HuH-7.5 (cell line): ENCODE data around the gene LRBA.
A peak's percentile ranks its signal among the peaks of the same experiment; 100 is the strongest.
"Not testable (repeated sequence)": the region's sequence is repeated elsewhere in the genome, so short reads cannot be mapped to it uniquely, and the experiment has no call there.

Experiments
- DNase-seq: peaks from one replicate; pipeline ENCODE4 v3.0.0; 2011; ENCODE audit warnings: low spot score

LRBA gene

DNA sequence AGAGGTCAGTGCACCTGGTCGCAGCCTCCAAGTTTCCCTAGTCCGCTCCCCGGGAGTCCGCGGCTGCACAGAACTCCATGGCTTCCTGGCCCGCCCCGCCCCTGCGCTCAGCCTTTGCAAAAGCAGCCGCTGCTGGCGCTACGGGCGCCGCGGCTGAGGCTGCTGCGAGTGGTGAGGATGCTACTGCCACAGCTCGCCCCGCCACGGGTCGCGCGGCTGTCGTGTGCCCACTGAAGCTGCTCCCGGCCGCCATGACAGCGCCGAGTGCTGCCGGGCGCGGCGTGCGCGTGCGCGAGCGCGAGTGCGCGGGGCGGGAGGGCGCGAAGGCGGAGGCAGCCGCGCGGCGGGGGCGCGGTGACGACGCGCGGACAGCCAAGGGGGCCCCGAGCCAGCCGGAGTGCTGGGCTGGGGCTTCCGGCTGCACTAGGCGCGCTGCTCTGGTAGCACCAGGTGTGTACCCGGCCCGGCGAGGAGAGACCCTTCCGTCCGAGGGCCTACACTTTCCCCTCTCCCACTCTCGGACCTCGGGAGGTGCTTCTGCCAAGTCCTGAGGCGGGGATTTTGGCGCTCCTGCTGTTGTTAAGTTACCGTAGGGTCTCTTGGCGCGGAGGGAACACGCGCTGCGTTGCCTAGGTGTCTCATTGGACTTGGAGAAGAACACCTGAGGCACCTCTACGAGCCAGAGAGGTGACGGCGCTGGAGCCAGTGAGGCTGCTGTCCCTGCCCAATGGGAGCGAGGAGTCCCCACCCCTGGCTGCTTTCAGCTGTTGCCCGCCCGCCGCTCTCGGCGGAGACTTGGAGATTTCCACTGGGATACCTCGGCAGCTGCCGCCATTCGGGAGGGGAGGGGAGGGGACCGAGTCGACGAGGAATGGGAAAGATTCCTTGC, 619 bp upstream of the LRBA start:
- peak; percentile 46 for DNase-seq

DNA sequence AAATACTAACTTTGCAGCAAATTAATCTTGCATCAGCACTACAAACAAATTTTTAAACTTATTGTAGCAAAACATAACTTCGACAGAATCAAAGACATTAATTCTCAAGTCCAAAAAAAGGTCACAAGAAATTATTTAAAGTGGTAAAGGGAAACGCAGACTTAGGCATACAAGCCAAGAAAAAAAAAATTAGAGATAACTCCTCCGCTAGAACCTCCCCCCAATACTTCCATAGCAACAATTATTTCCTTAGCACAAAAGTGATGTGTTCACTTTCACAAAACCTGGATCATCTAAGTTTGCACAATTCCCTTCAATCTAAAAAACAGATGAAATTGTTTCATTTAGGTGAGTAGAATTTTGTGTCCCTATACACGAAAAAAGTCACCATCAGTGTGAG, 1.1 kb downstream of the LRBA start:
- no peak for DNase-seq

GRCh38 chr4:151013491-151013890, 1.6 kb downstream of the LRBA start:
- no peak for DNase-seq

DNA sequence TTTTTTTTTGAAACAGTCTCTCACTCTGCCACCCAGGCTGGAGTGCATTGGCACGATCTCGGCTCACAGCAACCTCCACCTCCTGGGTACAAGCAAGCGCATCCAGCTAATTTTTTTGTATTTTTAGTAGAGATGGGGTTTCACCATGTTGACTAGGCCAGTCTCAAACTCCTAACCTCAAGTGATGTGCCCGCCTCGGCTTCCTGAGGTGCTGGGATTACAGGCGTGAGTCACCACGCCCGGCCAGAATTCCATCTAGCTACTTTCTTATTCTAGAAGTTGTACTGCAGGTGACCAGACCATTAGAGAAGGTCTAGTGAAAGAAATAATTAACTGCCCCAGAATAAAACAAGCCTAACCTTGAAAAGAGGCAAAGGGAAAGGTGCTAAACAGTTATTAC, 2.3 kb downstream of the LRBA start:
- no peak for DNase-seq

DNA sequence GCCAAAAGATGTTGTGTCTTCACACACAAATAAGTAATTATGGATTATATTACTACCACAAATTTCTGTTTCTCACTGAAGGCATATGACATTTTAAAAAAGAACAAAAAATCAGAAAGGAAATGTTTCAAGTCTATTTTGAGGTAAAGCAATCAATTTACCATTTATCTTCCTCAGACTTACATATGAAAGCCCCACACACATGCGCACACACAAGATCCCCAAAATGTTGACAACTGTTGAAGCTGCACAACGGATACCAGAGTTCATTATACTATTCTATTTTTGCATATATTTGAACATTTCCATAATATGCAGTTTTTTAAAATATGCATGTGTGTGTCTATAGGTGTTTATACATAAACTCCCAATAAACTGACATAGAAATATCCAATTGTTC, 2.7 kb downstream of the LRBA start:
- DNase-seq, result no peak

DNA sequence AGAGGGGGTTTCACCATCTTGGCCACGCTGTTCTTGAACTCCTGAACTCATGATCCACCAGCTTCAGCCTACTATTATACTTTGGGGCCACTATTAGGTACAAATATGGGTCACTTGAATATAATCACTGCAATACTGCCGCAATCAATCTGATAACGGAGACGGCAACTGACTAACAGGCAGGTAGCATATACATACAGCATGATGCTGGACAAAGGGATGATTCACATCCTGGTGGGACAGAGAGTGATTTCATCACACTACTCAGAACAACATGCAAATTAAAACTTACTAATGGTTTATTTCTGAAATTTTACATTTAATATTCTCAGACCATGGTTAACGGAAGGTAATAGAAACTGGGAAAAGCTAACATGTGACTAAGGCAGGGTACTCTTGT, 10.9 kb downstream of the LRBA start:
- DNase-seq, result no peak

GRCh38 chr4:151000747-151001429, 14.2 kb downstream of the LRBA start:
- DNase-seq, result no peak

DNA sequence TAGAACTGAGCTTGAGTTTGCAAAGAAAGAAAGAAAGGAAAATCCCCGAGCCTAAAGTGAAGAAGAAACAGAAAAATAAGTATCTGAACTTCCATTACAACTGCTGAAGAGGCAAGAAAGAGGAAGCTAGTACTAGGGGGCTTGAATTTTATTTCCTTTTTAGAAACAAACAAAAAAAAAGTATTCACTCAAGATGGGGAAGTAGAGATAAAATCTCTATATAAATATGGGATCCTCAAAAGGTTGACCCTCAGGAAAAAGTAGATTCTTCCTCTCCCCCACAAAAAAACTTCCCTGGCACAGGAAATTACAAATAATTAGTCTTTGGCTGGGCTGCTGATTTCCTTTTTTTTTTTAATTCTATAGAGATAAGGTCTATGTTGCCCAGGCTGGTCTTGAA, 16.0 kb downstream of the LRBA start:
- DNase-seq, result no peak

GRCh38 chr4:150997141-150997540, 17.9 kb downstream of the LRBA start:
- DNase-seq, result no peak

GRCh38 chr4:150994721-150995120, 20.4 kb downstream of the LRBA start:
- peak; percentile 4 for DNase-seq

DNA sequence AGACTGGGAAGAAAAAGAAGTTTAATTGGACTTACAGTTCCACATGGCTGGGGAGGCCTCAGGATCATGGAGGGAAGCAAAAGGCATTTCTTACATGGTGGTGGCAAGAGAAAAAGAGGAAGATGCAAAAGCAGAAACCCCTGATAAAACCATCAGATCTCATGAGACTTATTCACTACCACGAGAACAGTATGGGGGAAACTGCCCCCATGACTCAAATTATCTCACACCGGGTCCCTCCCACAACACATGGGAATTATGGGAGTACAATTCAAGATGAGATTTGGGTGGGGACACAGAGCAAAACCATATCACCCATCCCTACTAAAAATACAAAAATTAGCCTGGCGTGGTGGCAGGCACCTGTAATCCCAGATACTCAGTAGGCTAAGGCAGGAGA, 21.5 kb downstream of the LRBA start:
- not testable (repeated sequence) for DNase-seq

- no peak for DNase-seq
These were observed 24.1 kb downstream of the LRBA start for GRCh38 chr4:150990993-150991392.

DNA sequence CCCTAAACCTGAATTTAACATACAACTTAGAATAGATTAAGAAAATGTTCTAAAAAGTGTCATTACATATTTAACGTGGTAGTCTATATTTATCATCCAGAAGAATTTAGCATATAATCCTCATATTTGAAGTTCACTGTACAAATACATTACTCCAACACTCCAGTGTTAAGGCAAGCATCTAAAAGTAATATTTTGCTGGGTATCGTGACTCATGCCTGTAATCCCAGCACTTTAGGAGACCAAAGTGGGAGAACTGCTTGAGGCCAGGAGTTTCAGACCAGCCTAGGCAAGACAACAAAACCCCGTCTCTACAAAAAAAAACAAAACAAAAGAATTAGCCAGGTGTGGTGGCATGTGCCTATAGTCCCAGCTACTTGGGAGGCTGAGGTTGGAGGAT, 24.8 kb downstream of the LRBA start:
- DNase-seq, result no peak

DNA sequence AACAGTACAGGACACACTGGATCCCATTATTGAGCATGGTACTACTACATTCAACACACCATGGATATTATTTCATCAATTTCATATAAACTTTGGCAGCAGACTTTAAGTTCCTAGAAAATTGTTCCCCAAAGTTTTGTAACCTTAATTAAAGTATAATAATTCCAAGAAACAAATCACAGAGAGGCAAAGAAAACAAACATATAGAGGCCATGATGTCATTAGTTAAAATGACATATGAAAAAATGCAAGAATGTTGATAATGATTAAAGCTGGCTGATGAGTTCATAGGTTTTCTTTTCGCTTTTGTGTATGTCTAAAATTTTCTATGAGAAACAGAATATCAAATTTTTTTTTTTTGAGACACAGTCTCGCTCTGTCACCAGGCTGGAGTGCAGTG, 26.8 kb downstream of the LRBA start:
- no peak for DNase-seq

DNA sequence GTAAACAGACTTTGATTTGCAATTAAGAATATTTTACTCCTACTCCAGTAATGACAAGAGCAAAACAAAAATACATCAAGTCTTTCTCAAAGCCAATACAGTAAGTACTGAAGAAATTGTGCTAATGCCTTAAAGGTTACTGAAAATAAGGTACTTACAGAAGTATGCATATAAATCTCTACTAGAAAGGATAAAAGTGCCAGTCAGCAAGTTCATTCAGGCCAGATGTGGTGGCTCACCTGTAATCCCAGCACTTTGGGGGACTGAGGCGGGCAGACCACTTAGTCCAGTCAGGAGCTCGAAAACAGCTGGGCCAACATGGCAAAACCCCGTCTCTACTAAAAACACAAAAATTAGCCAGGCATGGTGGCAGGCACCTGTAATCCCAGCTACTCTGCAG, 27.9 kb downstream of the LRBA start:
- DNase-seq, result no peak

DNA sequence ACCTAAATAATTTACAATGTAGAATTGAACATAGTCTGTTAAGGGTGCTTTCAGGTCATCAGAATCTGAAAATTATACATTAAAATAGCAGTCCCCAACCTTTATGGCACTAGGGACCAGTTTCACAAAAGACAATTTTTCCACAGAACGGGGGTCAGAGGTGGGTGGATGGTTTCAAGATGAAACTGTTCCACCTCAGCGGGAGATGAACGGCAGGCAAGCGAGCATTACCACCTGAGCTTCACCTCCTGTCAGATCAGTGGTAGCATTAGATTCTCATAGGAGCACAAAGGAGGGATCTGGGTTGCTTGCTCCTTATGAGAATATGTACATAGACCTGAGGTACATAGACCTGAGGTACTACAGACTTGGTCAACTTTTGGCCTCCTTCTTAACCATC, 29.0 kb downstream of the LRBA start:
- no peak for DNase-seq

DNA sequence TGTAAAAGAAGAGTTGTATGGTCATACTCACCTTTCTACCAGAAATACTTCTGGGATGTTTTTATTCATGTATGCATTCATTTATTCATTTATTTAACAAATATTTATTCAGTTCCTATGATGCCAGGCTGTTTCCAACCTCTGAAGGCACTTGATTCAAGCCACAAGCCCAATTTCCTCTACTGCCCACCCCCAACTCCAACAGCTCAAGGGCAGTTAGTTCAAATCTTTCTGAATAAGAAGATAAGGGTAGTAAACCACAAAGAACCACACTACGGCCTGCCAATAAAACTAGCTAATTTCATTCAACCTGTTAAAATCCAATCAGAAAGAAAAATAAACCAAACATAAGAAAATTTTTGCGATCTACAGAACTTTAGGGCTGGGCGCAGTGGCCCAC, 31.2 kb downstream of the LRBA start:
- DNase-seq, result no peak

GRCh38 chr4:150982557-150983233, 32.4 kb downstream of the LRBA start:
- DNase-seq, result no peak

GRCh38 chr4:150978738-150979575, 36.1 kb downstream of the LRBA start:
- no peak for DNase-seq

DNA sequence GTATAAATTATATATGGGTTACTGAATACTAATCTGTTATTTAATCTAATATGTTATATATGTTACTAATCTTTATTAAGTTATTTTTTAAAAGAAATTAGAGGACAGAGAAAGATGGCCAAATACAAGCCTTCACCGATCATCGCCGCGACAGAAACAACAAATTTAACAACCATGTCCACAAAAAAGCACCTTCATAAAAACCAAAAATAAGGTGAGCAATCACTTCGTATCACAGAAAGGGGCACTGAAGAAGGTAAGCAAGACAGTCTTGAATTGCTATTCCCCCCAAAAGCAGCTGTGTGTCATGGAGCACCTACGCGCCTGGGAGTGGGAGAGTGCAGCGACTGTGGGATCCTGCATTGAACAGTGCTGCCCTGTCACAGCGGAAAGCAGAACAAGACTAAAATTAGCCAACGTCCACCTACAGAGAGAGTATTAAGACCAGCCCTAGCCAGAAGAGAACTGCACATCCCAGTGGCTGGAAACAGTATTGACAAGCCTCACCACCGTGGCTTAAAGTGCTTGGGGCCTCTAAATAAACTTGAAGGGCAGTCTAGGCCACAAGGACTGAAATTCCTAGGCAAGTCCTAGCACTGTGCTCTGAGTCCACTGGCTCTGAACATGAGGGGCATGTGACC, 38.5 kb downstream of the LRBA start:
- no peak for DNase-seq

DNA sequence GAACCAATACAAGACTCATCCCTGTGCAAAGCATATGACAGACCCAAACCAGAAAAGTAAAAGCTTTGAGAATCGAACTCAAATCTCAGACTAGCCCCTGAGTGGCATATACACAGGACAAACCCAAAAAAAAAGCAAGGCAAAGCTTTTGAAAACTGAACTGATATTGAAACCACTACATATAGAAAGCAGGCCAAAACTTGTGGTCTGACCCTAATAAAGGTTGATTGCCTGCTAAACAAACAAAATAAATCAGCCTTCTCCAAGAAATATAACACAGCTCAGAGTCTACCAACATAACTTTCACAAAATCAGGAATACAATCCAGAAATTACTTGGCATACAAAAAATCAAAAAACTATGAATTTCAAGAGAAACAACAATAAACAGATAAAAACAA, 40.3 kb downstream of the LRBA start:
- DNase-seq, result no peak

DNA sequence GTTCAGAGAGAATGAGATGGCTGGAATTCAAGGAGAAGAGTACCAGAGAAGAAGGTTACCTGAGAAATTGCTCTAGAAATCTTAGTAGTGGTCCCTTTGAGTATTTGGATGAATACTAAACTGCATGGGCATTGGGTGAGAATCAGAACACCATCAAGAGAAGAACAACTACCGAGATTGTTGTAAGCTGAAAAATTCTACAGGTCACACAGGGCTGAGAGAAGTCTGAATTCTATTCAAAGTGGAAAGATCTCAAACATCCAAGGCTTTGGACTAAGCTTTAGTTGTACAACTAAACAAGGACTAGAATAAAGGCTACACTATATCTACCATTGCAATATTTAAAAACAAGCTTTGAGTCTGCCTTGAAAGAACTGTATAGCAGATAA, 40.8 kb downstream of the LRBA start:
- DNase-seq, result no peak
